Fibroblast of skin of left biceps (primary cell): Measurements from ENCODE around the gene AP4B1.

ENCODE experiments used
- DNase-seq, 2 experiments: peaks; one replicate each; pipeline ENCODE4 v3.0.0-alpha.2; 2013; ENCODE audit warnings: low read depth in 2 of 2

The AP4B1 gene

DNA sequence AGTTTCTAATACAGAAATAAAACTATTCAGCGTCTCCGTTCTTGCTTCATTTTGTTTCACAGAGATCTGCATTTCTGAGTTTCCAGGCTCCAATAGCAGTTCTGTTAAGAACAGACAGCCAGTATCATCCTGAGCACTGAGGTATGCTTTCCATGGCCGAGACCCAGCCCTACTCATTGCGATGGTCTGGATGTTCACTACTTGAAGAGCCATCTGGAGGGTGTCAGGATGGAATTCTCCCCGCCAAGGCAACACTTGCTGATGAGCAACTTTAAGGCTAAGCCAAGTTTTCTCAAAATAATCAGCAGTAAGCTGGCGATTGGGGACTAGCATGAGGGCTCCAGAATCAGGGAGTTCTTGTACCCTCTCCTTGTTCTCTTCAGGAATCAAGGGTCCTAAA lies 9.5 kb downstream of the AP4B1 start:
- DNase-seq = no peak

DNA sequence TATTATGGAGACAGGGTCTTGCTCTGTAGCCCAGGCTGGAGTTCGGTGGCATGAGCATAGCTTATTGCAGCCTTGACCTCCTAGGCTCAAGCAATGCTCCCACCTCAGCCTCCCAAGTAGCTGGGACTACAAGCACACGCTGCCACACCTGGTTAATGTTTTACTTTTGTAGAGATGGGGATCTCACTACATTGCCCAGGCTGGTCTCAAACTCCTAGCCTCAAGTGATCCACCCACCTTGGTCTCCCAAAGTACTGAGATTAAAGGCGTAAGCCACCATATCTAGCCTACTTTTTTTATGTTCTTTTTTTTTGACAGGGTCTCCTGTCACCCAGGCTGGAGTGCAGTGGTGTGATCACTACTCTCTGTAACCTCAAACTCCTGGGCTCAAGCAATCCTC lies 11.3 kb downstream of the AP4B1 start:
- DNase-seq = no peak

DNA sequence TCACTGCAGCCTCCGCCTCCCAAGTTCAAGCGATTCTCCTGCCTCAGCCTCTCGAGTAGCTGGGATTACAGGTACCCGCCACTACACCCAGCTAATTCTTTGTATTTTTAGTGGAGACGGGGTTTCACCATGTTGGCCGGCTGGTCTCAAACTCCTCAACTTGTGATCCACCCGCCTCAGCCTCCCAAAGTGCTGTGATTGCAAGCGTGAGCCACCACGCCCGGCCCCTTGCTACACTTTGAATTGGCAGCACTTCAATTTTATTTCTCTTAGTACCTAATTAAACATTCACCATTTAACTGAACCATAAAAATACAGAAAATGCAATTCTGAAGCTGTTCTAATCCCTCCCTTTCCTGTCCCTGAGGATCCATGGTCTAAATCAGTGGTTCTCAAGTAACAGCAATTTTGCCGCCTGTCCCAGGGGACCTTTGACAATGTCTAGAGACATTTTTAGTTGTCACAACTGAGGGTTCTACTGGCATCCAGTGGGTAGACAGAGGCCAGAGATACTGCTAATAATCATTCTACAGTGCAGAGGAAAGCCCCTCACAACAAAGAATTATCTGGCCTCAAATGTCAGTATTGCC lies 12.9 kb downstream of the AP4B1 start:
- no peak for DNase-seq

DNA sequence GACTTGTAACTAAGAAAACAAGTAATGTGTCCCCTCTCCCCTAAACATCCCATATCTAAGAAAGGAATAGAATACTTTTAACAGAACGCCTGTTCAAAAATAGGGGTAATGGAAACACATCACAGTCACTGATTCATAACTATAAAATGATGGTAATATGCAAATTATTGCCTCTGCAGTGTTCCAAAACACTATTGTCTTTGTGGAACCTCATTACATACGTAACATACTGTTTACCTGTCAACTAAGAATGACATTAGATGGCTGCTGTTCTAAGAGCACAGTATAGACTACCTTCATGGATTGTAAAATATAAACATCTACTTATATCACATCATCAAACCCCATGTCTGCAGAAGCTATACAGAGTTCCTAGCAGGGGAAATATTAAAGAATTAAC lies 13.8 kb downstream of the AP4B1 start:
- DNase-seq = no peak

DNA sequence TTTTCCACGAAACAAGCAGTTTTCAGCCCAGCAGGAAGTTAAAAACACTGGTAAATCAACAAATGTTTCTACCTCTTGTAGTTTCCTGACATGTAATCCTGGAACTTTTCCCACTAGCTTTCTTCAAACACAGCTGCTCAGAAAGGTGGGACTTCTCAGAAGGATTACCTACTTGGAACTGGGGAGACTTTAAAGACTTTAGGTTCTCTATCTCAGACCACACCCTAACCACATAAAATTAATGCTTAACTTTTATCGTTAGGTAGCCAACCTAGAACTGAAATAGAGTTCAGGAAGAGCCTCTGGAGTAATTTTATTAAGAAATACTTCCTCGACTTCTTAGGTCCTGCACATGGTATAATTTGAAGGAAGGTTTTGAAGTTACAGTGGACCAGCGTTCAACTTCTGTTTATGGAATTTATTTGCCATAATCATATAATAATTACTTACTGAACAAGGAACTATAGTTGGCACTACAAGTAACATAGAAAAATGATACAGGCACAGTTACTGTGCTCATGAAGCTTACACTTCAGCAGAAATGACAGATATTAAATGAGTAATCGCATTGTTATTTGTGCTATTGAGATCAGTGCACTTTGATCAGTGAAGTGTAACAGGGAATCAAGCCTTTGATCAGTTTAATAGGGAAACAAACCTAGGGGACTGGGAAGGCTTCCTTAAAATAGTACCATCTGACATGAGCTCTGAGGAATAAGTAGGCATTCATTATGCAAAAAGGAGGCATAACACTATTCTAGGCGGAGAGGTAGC lies 17.0 kb downstream of the AP4B1 start, which contains the start of gene BCL2L15:
Gene BCL2L15 (minus strand): TSS at position 180 of the 774 bp plus-strand sequence. CDS start 206 bp downstream, outside the sequence.
- DNase-seq = no peak

- no peak for DNase-seq
Observed at GRCh38 chr1:113886417-113887401, 17.9 kb downstream of the AP4B1 start.

GRCh38 chr1:113881661-113882060 lies 22.9 kb downstream of the AP4B1 start:
- no peak for DNase-seq

- no peak for DNase-seq
Observed at GRCh38 chr1:113879739-113880038, 24.9 kb downstream of the AP4B1 start.

GRCh38 chr1:113876176-113876575 lies 28.4 kb downstream of the AP4B1 start:
- no peak for DNase-seq

GRCh38 chr1:113875714-113876113 lies 28.9 kb downstream of the AP4B1 start:
- no peak for DNase-seq

DNA sequence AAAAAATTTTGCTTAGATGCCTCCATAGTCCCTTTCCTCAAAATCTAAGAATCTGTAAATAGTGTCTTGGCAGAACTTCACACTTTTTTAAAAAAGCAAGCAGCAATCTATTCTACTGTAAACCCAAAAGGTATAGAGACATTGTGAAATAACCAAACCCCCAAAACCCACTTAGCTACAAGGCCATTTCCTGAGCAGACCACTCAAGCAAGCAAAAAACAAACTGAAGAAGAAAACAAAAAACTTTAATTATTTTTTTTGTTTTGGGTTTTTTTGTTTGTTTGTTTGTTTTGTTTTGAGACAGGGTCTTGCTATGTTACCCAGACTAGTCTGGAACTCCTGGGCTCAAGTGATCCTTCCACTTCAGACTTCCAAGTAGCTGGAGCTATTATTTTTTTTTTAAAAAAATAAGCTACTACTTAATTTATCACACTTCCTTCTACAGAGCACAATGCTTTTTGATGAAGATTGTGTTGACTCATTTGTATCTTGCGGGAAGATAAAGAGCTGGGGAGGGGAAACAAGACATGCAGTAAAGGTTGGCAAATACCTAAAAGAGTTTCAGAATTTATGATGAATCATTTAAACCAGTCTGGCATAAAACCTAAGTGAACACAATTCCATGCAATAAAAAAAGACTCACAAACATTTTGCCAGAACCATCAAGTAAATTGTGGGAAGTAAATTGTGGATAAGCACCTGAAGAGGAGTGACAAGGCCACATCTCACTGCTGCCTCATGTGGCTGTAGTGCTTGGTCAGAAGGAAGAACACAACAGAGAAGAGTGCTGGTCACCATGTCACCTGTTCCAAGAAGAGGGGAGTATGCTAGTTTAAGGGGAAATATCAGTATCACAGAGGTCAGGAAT lies 30.4 kb downstream of the AP4B1 start:
- DNase-seq = no peak

DNA sequence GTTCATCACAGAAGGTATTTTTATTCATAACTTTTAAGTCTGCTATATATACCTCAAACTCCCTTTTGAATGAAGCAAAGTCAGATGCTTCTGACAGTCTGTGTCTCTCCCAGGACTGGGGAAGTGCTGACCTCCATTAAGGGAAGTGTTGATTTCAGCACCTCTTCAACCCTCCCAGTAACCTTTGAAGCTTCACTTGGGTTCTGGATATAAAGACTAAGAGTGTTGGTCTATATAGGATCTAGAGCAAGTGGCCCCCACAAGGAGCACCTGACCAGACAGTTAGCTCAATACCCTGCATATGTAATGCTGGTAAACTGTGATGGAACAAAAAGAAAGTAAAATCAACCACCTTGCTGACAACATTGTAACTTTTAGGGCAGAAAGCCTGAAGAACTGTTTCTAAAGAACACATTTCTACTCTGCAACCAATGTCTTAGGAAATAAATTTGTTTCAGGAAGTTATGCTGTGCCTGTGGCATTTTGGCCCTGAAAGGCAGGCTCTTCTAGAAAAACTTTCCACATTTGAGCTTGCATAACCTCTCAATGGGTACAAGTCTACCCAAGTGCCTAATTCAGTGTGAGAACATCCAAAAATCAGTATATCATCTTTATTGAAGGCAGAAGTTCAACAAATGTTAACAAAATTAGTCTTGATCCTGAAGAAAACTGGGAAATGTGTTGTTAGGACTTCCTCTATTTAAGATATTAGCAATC lies 32.2 kb downstream of the AP4B1 start:
- no peak for DNase-seq

DNA sequence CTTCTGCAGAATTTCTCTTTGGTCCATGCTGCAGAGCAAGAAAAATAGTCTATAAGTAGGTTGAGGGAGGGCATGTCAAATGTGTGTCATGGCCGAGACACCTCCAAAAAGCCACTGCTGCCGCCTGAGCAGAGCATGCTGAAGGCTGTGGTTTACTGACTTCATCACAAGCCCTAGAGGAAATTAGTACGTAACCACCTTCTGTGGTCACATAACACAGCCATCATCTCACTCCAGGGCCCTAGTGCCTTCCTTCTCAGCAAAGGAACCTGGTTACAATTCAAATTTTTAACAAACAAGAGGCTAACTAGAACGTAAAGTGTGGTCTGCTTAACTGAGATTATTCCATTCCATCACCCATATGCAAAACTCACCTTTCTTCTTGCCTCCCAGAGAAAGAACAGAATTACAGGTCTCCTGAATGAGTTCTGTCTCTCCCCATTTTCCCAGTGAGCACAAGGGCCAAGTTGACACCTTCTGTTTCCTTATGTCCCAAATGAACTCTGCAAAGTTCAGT lies 32.9 kb downstream of the AP4B1 start, which contains the start of gene PTPN22:
Gene PTPN22 (minus strand): TSS at position 116 of the 517 bp plus-strand sequence.
- DNase-seq = peak; percentile 24 to 26

GRCh38 chr1:113870778-113871177 lies 33.8 kb downstream of the AP4B1 start:
- no peak for DNase-seq

- DNase-seq = peak in 1 of 2 experiments; percentile 4
Observed at GRCh38 chr1:113868387-113869083, 36.1 kb downstream of the AP4B1 start.

- no peak for DNase-seq
Observed at GRCh38 chr1:113861641-113862040, 43.0 kb downstream of the AP4B1 start.

- DNase-seq = peak; percentile 50 to 59
Observed at GRCh38 chr1:113860891-113861290, 43.7 kb downstream of the AP4B1 start.

GRCh38 chr1:113859478-113860175 lies 45.0 kb downstream of the AP4B1 start:
- no peak for DNase-seq

- no peak for DNase-seq
Observed at GRCh38 chr1:113858982-113859381, 45.6 kb downstream of the AP4B1 start.
